Activated naive CD4-positive, alpha-beta T cell treated with anti-CD3 and anti-CD28 coated beads, Interleukin-2, amount 10 ng/mL, durations not matched to agents 7 days and 5 days (primary cell): ENCODE data around the gene RFX2.

Source experiments
- CTCF ChIA-PET: fragments of 350-600 bp; sonication (Branson Sonifier 250); formaldehyde crosslinking; loops from one replicate; lab custom pipeline; 2021; ENCODE audit warnings: antibody characterized with exemption; lab: Charles Lee
- DNase-seq: peaks from one replicate; pipeline ENCODE4 v3.0.0-alpha.2; 2020
- H3K27ac Mint-ChIP-seq: one replicate; pipeline ENCODE4 v1.8.0; 2021; ENCODE audit warnings: mild to moderate bottlenecking, moderate library complexity, mixed read lengths
- H3K27me3 Mint-ChIP-seq: one replicate; pipeline ENCODE4 v1.8.0; 2021; ENCODE audit warnings: mild to moderate bottlenecking, mixed read lengths
- H3K36me3 Mint-ChIP-seq: one replicate; pipeline ENCODE4 v1.8.0; 2021; ENCODE audit warnings: mixed read lengths
- H3K4me1 Mint-ChIP-seq: one replicate; pipeline ENCODE4 v1.8.0; 2021; ENCODE audit warnings: mixed read lengths
- H3K4me3 Mint-ChIP-seq: one replicate; pipeline ENCODE4 v1.8.0; 2021; ENCODE audit warnings: mild to moderate bottlenecking, moderate library complexity, mixed read lengths
- H3K9me3 Mint-ChIP-seq: one replicate; pipeline ENCODE4 v1.8.0; 2021; ENCODE audit warnings: mixed read lengths

Gene RFX2

DNA sequence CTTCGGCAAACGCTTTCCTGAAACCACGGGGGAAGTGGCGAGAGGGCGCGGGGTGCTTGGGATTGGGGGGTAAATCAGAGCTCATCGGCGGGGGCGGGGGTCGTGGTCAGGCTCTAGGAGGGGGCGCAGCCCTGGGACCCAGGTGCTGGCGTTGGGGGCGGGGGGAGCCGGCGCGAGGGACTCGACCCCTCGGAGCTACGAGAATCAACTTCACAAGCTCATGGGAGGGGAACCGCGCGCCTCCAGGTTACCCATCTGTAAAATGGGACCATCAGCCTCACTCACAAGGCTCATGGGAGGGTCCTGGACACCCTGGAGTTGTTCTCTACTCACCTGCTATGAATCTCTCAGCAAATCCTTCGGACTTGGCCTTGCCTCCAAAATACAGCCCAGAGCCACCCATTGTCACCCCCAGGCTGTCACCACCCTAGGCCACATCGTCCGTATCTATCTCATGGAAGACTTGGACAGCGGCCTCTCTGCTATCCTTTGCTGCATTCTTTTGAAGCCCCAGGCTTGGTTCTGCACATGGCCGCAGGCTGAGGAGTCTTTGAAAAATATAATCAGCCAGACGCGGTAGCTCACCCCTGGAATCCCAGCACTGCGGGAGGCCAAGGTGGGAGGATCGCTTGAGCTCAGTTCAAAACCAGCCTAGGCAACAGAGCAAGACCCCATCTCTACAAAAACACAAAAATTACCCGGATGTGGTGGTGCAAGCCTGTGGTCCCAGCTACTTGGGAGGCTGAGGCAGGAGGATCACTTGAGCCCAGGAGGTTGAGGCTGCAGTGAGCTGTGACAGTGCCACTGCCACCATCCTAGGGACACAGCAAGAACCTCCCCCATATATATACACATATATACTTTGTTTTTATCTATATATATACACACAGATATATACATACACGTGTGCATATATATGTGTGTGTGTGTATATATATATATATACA is 131.4 kb downstream of the RFX2 start:
- CTCF ChIA-PET: interaction anchor here (1.1 to 6.3 kb wide), 6 partner anchors 8 to 175 kb away, joined by 3 to 41 read pairs (median 7); no protein-coding TSS in a partner anchor
- H3K4me3 Mint-ChIP-seq: peak overlapping the region; percentile 98
- peaks cover 5% of the 10 kb centered on the region for H3K27me3 Mint-ChIP-seq
- H3K9me3 Mint-ChIP-seq: no peaks in the 10 kb centered on the region
- peaks cover 31% of the 10 kb centered on the region for H3K36me3 Mint-ChIP-seq
- DNase-seq: no peak
- peaks cover 71% of the 10 kb centered on the region for H3K4me1 Mint-ChIP-seq
- peak overlapping the region; percentile 89 for H3K27ac Mint-ChIP-seq

DNA sequence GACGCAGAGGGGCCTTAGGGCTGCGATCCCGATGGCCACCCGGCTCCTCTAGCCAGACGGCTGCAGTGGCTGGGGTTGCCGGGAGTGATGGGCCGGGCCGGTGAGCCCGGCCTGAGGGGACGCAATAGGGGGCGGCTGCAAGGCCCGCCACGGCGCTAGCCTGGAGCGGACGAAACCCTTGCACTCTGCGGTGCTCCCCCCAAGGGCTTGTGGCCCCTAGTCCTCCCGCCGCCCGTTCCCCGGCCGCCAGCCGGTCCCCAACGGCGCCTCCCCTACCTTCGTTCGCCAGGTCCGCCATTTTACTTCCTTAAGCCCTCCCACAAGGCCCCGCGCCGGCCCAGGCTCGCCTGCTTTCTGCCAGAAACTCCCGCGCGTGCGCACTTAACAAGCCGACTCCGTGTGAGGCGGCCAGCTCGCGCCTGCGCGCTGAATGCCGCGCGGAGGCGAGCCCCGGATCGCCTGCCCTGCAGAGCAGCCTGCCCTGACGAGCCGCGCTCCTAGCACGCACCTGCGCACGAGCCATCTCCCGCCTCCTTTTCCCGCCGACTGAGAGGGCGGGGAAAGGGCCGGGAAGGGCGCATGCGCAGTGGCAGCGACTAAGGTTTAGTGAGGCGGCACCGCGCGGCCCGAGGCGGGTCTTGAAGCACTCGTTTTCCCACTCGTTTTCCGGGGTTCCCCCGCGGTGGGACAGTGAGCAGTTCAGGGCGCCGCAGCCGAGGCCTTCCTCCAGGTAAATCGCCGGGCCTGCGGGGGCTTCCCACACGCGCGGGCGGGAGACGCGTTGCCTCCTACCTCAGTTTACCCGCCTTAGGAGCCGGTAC is 132.3 kb downstream of the RFX2 start, which contains the start of gene RANBP3:
RANBP3 (minus strand) TSS at position 356 of the 821 bp plus-strand sequence; CDS start at position 298, 58 bp downstream.
- CTCF ChIA-PET: interaction anchor here (1.1 to 6.3 kb wide), 5 partner anchors 9 to 174 kb away, joined by 3 to 41 read pairs (median 9); no protein-coding TSS in a partner anchor
- H3K36me3 Mint-ChIP-seq: peaks cover 31% of the 10 kb centered on the region
- peaks cover 68% of the 10 kb centered on the region for H3K4me1 Mint-ChIP-seq
- H3K9me3 Mint-ChIP-seq: no peaks in the 10 kb centered on the region
- DNase-seq: peak; percentile 98
- peak within 1 kb of the TSS; percentile 98 for H3K4me3 Mint-ChIP-seq
- H3K27me3 Mint-ChIP-seq: peaks cover 5% of the 10 kb centered on the region
- H3K27ac Mint-ChIP-seq: peak within 1 kb of the TSS; percentile 89

DNA sequence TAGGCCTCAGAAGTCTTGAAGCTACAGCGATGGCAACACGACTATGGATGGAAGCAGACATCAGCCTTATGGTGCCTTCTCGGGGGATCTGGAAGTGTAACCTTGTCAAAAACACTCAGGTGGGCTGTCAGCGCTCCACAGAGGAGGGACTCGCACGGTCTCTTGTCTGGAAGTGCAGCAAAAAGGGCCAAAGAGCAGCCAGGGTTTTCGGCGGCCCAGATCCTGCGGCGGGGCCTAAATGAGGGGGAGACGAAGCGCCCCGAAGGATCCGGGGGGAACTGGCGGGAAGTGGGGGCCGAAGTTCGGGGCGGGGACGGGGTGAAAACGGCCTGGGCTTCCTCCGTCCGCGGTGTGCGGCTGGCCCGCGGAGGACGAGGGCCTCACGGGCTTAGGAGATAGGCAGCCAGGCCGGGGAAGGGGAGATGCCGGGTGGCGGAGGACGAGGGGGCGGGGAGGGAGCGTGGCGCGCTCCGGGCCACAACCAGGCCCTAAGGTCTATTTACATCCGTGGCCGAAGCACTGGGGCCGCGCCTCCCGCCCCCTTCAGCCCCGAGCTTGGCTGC is 133.0 kb downstream of the RFX2 start:
- Mint-ChIP-seq H3K27ac (peak overlapping the region; percentile 89), H3K4me3 (peak overlapping the region; percentile 98), H3K36me3 (peaks cover 34% of the 10 kb centered on the region), H3K4me1 (peaks cover 70% of the 10 kb centered on the region), H3K9me3 (no peaks in the 10 kb centered on the region), H3K27me3 (peaks cover 5% of the 10 kb centered on the region)
- DNase-seq: peak; percentile 44
- CTCF ChIA-PET: interaction anchor here (1.5 to 6.3 kb wide), 5 partner anchors 9 to 173 kb away, joined by 3 to 41 read pairs (median 9); no protein-coding TSS in a partner anchor

DNA sequence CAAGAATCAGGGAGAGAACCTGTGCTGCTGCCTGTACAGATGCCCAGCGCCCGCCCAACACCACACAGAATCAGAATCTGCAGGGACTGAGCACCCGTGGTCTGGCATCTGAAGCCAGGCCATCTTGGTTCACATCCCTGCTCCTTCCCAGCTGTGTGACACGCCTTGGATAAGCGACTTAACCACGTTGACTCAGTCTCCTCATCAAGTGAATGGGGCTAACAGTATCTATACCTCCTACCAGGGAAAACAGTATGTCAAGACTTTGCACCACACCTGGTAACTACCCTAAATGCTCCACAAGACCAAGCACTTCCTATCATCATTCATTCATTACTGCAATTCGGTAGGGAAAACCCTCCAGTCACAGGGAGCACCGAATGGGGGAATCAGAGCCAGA is 133.5 kb downstream of the RFX2 start:
- H3K4me1 Mint-ChIP-seq: peaks cover 71% of the 10 kb centered on the region
- no peaks in the 10 kb centered on the region for H3K9me3 Mint-ChIP-seq
- H3K4me3 Mint-ChIP-seq: peak overlapping the region; percentile 98
- H3K36me3 Mint-ChIP-seq: peaks cover 33% of the 10 kb centered on the region
- peaks cover 5% of the 10 kb centered on the region for H3K27me3 Mint-ChIP-seq
- DNase-seq: no peak
- CTCF ChIA-PET: interaction anchor here (1.5 to 6.3 kb wide), 4 partner anchors 9 to 173 kb away, joined by 3 to 41 read pairs (median 11); no protein-coding TSS in a partner anchor
- peak overlapping the region; percentile 89 for H3K27ac Mint-ChIP-seq

DNA sequence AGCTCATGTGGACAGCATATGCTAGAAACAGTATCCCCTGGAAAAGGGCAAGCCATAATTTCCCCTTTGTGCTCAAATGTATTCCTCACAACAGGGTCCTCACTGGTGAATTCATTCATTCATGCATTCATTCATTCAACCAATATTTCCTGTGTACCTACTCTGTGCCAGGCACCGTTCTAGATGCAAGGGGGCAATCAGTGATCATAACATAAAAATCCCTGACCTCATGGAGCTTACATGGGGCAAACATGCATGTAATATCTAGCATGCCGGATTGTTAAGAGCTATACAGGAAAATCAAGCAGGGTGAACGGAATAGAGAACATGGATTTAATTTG is 134.9 kb downstream of the RFX2 start:
- peaks cover 5% of the 10 kb centered on the region for H3K27me3 Mint-ChIP-seq
- H3K27ac Mint-ChIP-seq: no peak overlapping the region
- peak overlapping the region; percentile 98 for H3K4me3 Mint-ChIP-seq
- CTCF ChIA-PET: no interaction called here
- peaks cover 72% of the 10 kb centered on the region for H3K4me1 Mint-ChIP-seq
- no peaks in the 10 kb centered on the region for H3K9me3 Mint-ChIP-seq
- DNase-seq: no peak
- H3K36me3 Mint-ChIP-seq: peaks cover 37% of the 10 kb centered on the region

DNA sequence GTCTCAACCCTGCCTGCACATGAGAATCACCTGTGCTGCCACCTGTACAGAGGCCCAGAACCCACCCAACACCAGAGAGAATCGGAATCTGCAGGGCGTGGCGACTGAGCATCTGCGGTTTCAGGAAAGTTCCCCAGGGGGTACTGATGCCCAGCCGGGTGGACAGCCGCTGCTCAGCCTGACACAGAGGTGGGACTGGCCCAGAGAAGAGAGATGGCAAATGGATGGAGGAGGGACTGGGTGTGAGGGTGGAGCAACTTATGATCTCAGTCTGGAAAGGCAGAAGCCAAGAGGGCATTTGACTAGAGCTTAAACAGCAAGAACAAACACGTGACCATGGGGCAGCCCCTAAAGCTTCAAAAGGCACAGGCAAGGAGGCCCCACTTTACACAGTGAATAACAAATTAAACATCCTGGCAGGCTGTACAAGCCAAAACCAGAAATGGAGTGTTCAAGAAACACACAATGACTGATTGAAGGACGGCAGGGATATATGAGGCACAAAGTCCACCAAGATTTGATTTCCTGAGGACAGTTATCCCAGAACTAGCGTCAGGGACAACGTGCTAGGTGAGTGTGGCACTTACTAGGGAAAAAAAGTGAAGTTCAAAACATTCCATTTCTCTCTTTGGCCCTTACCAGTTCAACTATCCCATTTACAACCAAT is 135.4 kb downstream of the RFX2 start:
- H3K9me3 Mint-ChIP-seq: no peaks in the 10 kb centered on the region
- peak overlapping the region; percentile 81 for H3K27ac Mint-ChIP-seq
- peak overlapping the region; percentile 22 for H3K4me3 Mint-ChIP-seq
- CTCF ChIA-PET: no interaction called here
- DNase-seq: peak; percentile 35
- peaks cover 69% of the 10 kb centered on the region for H3K4me1 Mint-ChIP-seq
- H3K36me3 Mint-ChIP-seq: peaks cover 36% of the 10 kb centered on the region
- H3K27me3 Mint-ChIP-seq: peaks cover 5% of the 10 kb centered on the region

DNA sequence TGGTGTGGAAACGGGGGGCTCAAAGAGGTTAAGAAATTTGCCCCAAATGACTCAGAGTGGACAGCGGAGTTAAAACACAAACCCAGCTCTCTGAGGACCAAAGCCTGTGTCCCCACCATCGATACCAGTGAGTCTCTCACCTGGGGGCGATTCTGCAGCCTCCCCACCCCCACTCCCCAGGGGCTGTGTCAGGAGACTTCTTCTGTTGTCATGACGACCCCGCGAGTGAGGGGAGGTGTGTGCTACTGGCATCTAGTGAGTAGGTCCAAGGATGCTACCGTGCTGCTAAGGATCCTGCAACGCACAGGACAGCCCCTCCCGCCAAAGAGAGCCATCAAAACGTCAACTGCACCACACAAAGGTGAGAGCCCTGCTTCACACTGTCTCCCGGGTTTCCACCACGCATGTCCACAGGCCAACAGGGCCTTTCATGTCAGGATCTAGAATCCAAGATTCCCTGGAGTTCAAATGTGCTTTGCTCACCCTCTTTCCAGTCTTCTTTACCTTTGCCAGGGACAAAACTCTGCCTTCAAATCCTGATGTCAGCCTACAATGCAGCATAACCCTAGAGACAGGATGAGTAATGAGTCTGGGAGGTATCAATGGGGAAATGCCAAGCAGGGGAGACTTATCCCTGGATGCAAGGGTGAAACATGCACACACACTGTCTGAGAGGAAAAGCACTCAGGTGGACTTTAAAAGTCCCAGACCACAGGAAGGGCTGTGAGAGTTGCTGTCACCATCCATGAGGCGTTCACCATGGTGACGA is 136.2 kb downstream of the RFX2 start:
- Mint-ChIP-seq H3K4me3 (no peak overlapping the region), H3K9me3 (no peaks in the 10 kb centered on the region), H3K4me1 (peaks cover 67% of the 10 kb centered on the region), H3K36me3 (peaks cover 36% of the 10 kb centered on the region), H3K27me3 (peaks cover 5% of the 10 kb centered on the region), H3K27ac (peak overlapping the region; percentile 28)
- DNase-seq: no peak
- CTCF ChIA-PET: interaction anchor here (0.9 kb wide), 1 partner anchor 21 kb away, joined by 3 read pairs; no protein-coding TSS in a partner anchor

DNA sequence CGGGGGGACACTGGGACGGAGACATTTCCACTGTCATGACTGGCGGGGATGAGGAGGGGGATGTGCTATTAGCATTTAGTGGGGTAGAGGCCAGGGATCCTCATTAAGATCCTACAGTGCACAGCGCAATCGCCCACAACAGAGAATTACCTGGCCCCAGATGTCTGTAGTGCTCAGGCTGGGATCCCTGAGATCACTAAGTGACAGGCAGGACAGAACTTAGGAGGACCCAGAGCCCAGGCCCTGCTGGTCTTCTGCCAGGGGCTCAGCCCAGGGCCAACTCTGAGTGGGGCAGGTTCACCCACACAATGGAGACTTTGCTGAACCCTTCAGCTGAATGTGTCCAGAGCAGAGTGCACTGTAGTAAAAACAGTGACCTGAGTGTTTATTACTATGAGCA is 136.9 kb downstream of the RFX2 start:
- CTCF ChIA-PET: interaction anchor here (0.9 kb wide), 1 partner anchor 20 kb away, joined by 3 read pairs; no protein-coding TSS in a partner anchor
- no peak for DNase-seq
- H3K27ac Mint-ChIP-seq: no peak overlapping the region
- H3K36me3 Mint-ChIP-seq: peaks cover 36% of the 10 kb centered on the region
- no peaks in the 10 kb centered on the region for H3K9me3 Mint-ChIP-seq
- H3K4me3 Mint-ChIP-seq: no peak overlapping the region
- peaks cover 5% of the 10 kb centered on the region for H3K27me3 Mint-ChIP-seq
- peaks cover 69% of the 10 kb centered on the region for H3K4me1 Mint-ChIP-seq

DNA sequence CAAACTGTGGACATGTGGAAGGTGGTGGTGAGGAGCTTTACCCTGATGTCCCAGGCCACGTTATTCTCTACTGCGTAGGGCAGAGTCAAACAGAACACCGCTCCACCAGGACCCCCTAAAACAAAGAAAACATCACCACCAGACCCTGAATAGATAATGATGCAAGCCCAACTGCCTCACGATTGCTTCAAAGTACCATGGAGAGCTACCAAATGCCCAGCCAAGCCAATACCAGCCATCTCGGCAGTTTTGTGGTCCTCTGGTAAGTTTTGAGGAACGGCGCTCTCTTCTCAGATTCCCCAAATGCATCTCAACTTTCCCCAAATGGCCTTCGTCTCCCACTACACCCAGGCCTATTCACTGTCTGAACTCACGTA is 138.0 kb downstream of the RFX2 start:
- Mint-ChIP-seq H3K4me1 (peaks cover 74% of the 10 kb centered on the region), H3K36me3 (peaks cover 34% of the 10 kb centered on the region), H3K27ac (peak overlapping the region; percentile 22), H3K27me3 (no peaks in the 10 kb centered on the region), H3K9me3 (no peaks in the 10 kb centered on the region), H3K4me3 (no peak overlapping the region)
- no peak for DNase-seq
- CTCF ChIA-PET: interaction anchor here (1.0 kb wide), 2 partner anchors 10 to 283 kb away, joined by 3 read pairs; partner anchors contain the start of gene RPL36

DNA sequence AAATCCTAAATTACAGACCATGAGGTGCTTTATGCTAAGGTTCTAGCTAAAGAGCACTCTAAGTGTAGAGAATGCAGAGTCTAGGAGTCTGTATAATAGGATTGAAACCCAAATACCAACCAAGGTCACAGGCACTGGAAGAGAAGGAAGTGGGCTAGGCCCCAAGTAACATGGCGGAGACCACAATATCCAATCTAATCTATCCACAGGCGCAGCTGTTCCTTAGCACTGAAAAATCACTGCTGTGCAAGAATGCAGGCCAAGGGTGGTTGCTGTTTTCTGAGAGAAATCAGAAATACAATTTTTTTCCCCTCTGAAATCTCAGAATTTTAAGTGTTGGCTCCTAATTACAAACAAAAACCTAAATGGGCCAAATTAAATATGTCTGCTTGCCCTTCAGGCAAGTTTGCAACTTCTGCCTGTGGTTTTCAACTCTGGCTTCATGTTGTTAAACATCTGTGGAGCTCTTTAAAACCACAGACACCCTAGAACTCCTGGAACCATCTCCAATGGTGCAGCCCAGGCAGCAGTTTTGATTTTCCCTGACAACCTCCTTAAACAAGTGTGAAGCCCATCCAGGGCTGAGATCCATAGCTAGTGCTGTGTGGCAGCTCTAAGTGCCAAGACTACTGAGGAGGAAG is 138.5 kb downstream of the RFX2 start:
- Mint-ChIP-seq H3K27ac (peak overlapping the region; percentile 22), H3K27me3 (no peaks in the 10 kb centered on the region), H3K36me3 (peaks cover 30% of the 10 kb centered on the region), H3K4me1 (peaks cover 75% of the 10 kb centered on the region), H3K9me3 (no peaks in the 10 kb centered on the region), H3K4me3 (no peak overlapping the region)
- CTCF ChIA-PET: interaction anchor here (1.0 to 1.1 kb wide), 3 partner anchors 10 to 282 kb away, joined by 3 read pairs; partner anchors contain the start of gene RPL36
- DNase-seq: no peak

DNA sequence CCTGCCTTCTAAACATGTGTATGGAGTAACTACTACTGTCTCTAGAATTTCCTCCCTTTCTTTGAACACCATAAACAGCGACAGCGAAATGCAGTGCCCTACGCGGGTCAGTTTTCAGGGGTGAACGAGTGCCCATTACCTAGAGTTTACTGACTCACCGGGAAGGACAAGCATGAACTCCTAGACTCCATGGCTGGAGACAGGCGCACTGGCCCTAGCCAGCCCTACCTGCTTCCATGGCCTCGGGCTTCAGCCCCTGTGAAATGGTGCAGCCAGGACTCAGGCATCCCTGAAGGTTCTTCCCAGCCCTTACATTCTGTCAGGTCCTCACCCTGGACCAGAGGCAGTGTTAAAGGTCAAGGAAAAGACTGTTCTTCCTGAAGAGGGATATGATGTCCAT is 140.8 kb downstream of the RFX2 start:
- DNase-seq: no peak
- no peaks in the 10 kb centered on the region for H3K9me3 Mint-ChIP-seq
- no peak overlapping the region for H3K4me3 Mint-ChIP-seq
- H3K27me3 Mint-ChIP-seq: no peaks in the 10 kb centered on the region
- peaks cover 75% of the 10 kb centered on the region for H3K4me1 Mint-ChIP-seq
- peaks cover 20% of the 10 kb centered on the region for H3K36me3 Mint-ChIP-seq
- peak overlapping the region; percentile 60 for H3K27ac Mint-ChIP-seq
- CTCF ChIA-PET: interaction anchor here (0.9 to 2.1 kb wide), 2 partner anchors 10 to 52 kb away, joined by 3 to 41 read pairs; partner anchors contain the start of gene RANBP3
